Activated naive CD4-positive, alpha-beta T cell treated with anti-CD3 and anti-CD28 coated beads, Interleukin-2, amount 50 U/mL, for 24 hours (primary cell): ENCODE results near the gene ASIC2.

Experiments used
- H3K27ac Mint-ChIP-seq: one replicate; pipeline ENCODE4 v1.8.0; 2021; ENCODE audit warnings: mild to moderate bottlenecking, mixed read lengths
- H3K27me3 Mint-ChIP-seq: one replicate; pipeline ENCODE4 v1.8.0; 2021; ENCODE audit warnings: mixed read lengths
- H3K36me3 Mint-ChIP-seq: one replicate; pipeline ENCODE4 v1.8.0; 2021; ENCODE audit warnings: mixed read lengths
- H3K4me1 Mint-ChIP-seq: one replicate; pipeline ENCODE4 v1.8.0; 2021; ENCODE audit warnings: mixed read lengths
- H3K4me3 Mint-ChIP-seq: one replicate; pipeline ENCODE4 v1.8.0; 2021; ENCODE audit warnings: mild to moderate bottlenecking, mixed read lengths
- H3K9me3 Mint-ChIP-seq: one replicate; pipeline ENCODE4 v1.8.0; 2021; ENCODE audit warnings: mixed read lengths

The ASIC2 gene

GRCh38 chr17:33269337-33270060, 23.6 kb downstream of the ASIC2 start:
- no peaks in the 10 kb centered on the region for H3K9me3 Mint-ChIP-seq
- no peak overlapping the region for H3K27ac Mint-ChIP-seq
- peaks cover 1% of the 10 kb centered on the region for H3K27me3 Mint-ChIP-seq
- no peaks in the 10 kb centered on the region for H3K4me1 Mint-ChIP-seq
- no peaks in the 10 kb centered on the region for H3K36me3 Mint-ChIP-seq
- no peak overlapping the region for H3K4me3 Mint-ChIP-seq

- H3K4me3 Mint-ChIP-seq, result no peak overlapping the region
- H3K27ac Mint-ChIP-seq, result no peak overlapping the region
- no peaks in the 10 kb centered on the region for H3K36me3 Mint-ChIP-seq
- peaks cover 1% of the 10 kb centered on the region for H3K27me3 Mint-ChIP-seq
- no peaks in the 10 kb centered on the region for H3K9me3 Mint-ChIP-seq
- H3K4me1 Mint-ChIP-seq, result no peaks in the 10 kb centered on the region
These were observed 25.1 kb downstream of the ASIC2 start for GRCh38 chr17:33267851-33268548.

- H3K27me3 Mint-ChIP-seq, result peaks cover 4% of the 10 kb centered on the region
- no peaks in the 10 kb centered on the region for H3K4me1 Mint-ChIP-seq
- H3K9me3 Mint-ChIP-seq, result no peaks in the 10 kb centered on the region
- H3K4me3 Mint-ChIP-seq, result no peak overlapping the region
- no peaks in the 10 kb centered on the region for H3K36me3 Mint-ChIP-seq
- H3K27ac Mint-ChIP-seq, result no peak overlapping the region
These were observed 25.8 kb downstream of the ASIC2 start for GRCh38 chr17:33267271-33267790.

- Mint-ChIP-seq H3K9me3 (no peaks in the 10 kb centered on the region), H3K27me3 (peaks cover 4% of the 10 kb centered on the region), H3K4me1 (no peaks in the 10 kb centered on the region), H3K36me3 (no peaks in the 10 kb centered on the region), H3K4me3 (no peak overlapping the region), H3K27ac (no peak overlapping the region)
These were observed 26.5 kb downstream of the ASIC2 start for GRCh38 chr17:33266611-33267010.

- Mint-ChIP-seq H3K27me3 (peaks cover 4% of the 10 kb centered on the region), H3K36me3 (no peaks in the 10 kb centered on the region), H3K27ac (no peak overlapping the region), H3K4me1 (no peaks in the 10 kb centered on the region), H3K9me3 (no peaks in the 10 kb centered on the region), H3K4me3 (no peak overlapping the region)
These were observed 27.0 kb downstream of the ASIC2 start for GRCh38 chr17:33266116-33266515.

- no peaks in the 10 kb centered on the region for H3K4me1 Mint-ChIP-seq
- H3K9me3 Mint-ChIP-seq, result no peaks in the 10 kb centered on the region
- no peaks in the 10 kb centered on the region for H3K36me3 Mint-ChIP-seq
- H3K27me3 Mint-ChIP-seq, result peaks cover 5% of the 10 kb centered on the region
- no peak overlapping the region for H3K4me3 Mint-ChIP-seq
- no peak overlapping the region for H3K27ac Mint-ChIP-seq
These were observed 29.7 kb downstream of the ASIC2 start for GRCh38 chr17:33263396-33263795.

GRCh38 chr17:33262266-33263123, 30.6 kb downstream of the ASIC2 start:
- Mint-ChIP-seq H3K4me3 (no peak overlapping the region), H3K36me3 (no peaks in the 10 kb centered on the region), H3K27ac (no peak overlapping the region), H3K27me3 (peaks cover 6% of the 10 kb centered on the region), H3K9me3 (no peaks in the 10 kb centered on the region), H3K4me1 (no peaks in the 10 kb centered on the region)

GRCh38 chr17:33261820-33262219, 31.3 kb downstream of the ASIC2 start:
- Mint-ChIP-seq H3K4me3 (no peak overlapping the region), H3K36me3 (no peaks in the 10 kb centered on the region), H3K27me3 (peaks cover 6% of the 10 kb centered on the region), H3K4me1 (no peaks in the 10 kb centered on the region), H3K9me3 (no peaks in the 10 kb centered on the region), H3K27ac (no peak overlapping the region)

GRCh38 chr17:33260638-33261037, 32.5 kb downstream of the ASIC2 start:
- Mint-ChIP-seq H3K4me1 (no peaks in the 10 kb centered on the region), H3K4me3 (no peak overlapping the region), H3K27me3 (peaks cover 8% of the 10 kb centered on the region), H3K36me3 (no peaks in the 10 kb centered on the region), H3K9me3 (no peaks in the 10 kb centered on the region), H3K27ac (no peak overlapping the region)

- Mint-ChIP-seq H3K27me3 (peaks cover 11% of the 10 kb centered on the region), H3K27ac (no peak overlapping the region), H3K4me3 (no peak overlapping the region), H3K4me1 (no peaks in the 10 kb centered on the region), H3K36me3 (no peaks in the 10 kb centered on the region), H3K9me3 (no peaks in the 10 kb centered on the region)
These were observed 34.8 kb downstream of the ASIC2 start for GRCh38 chr17:33258296-33258695.

- Mint-ChIP-seq H3K27me3 (peaks cover 7% of the 10 kb centered on the region), H3K4me1 (no peaks in the 10 kb centered on the region), H3K9me3 (no peaks in the 10 kb centered on the region), H3K36me3 (no peaks in the 10 kb centered on the region), H3K4me3 (no peak overlapping the region), H3K27ac (no peak overlapping the region)
These were observed 47.9 kb downstream of the ASIC2 start for GRCh38 chr17:33245183-33245582.

- no peaks in the 10 kb centered on the region for H3K4me1 Mint-ChIP-seq
- H3K9me3 Mint-ChIP-seq, result no peaks in the 10 kb centered on the region
- H3K4me3 Mint-ChIP-seq, result no peak overlapping the region
- H3K27ac Mint-ChIP-seq, result no peak overlapping the region
- H3K36me3 Mint-ChIP-seq, result no peaks in the 10 kb centered on the region
- H3K27me3 Mint-ChIP-seq, result peaks cover 9% of the 10 kb centered on the region
These were observed 49.4 kb downstream of the ASIC2 start for GRCh38 chr17:33243732-33244131.

- H3K4me3 Mint-ChIP-seq, result no peak overlapping the region
- no peak overlapping the region for H3K27ac Mint-ChIP-seq
- peaks cover 13% of the 10 kb centered on the region for H3K27me3 Mint-ChIP-seq
- H3K36me3 Mint-ChIP-seq, result no peaks in the 10 kb centered on the region
- H3K9me3 Mint-ChIP-seq, result no peaks in the 10 kb centered on the region
- H3K4me1 Mint-ChIP-seq, result no peaks in the 10 kb centered on the region
These were observed 50.5 kb downstream of the ASIC2 start for GRCh38 chr17:33242375-33243124.

GRCh38 chr17:33241390-33241789, 51.7 kb downstream of the ASIC2 start:
- Mint-ChIP-seq H3K27ac (no peak overlapping the region), H3K27me3 (peaks cover 13% of the 10 kb centered on the region), H3K4me3 (no peak overlapping the region), H3K9me3 (no peaks in the 10 kb centered on the region), H3K36me3 (no peaks in the 10 kb centered on the region), H3K4me1 (no peaks in the 10 kb centered on the region)

- Mint-ChIP-seq H3K4me3 (no peak overlapping the region), H3K27me3 (peaks cover 14% of the 10 kb centered on the region), H3K4me1 (no peaks in the 10 kb centered on the region), H3K36me3 (no peaks in the 10 kb centered on the region), H3K27ac (no peak overlapping the region), H3K9me3 (no peaks in the 10 kb centered on the region)
These were observed 52.7 kb downstream of the ASIC2 start for GRCh38 chr17:33240362-33240761.
